Astrocyte of the cerebellum (primary cell): ENCODE data around the gene RIMS1.

Experiments
- DNase-seq: peaks from one replicate; pipeline ENCODE4 v3.0.0-alpha.2; 2011; ENCODE audit warnings: low read depth
- H3K4me3 ChIP-seq: 2 replicates; pipeline ENCODE4 v1.5.1; 2011; ENCODE audit warnings: mild to moderate bottlenecking, low read depth, low read length, moderate library complexity
- CTCF ChIP-seq: IDR thresholded peaks from 2 replicates; pipeline ENCODE4 v1.5.1; 2012; ENCODE audit warnings: low read length, low read depth, moderate library complexity, mild to moderate bottlenecking; ENCODE audit errors: missing control alignments
- in situ Hi-C: cut with HindIII; loops from 2 replicates; pipeline ENCODE4 v1.10.0; 2017; ENCODE audit warnings: low sequenced_read_pairs

Gene RIMS1

GRCh38 chr6:72205500-72205899 lies 319.1 kb downstream of the RIMS1 start:
- TF ChIP-seq CTCF: no peak
- DNase-seq: no peak
- in situ Hi-C loops: no loop called here
- H3K4me3 ChIP-seq: no peak overlapping the region

DNA sequence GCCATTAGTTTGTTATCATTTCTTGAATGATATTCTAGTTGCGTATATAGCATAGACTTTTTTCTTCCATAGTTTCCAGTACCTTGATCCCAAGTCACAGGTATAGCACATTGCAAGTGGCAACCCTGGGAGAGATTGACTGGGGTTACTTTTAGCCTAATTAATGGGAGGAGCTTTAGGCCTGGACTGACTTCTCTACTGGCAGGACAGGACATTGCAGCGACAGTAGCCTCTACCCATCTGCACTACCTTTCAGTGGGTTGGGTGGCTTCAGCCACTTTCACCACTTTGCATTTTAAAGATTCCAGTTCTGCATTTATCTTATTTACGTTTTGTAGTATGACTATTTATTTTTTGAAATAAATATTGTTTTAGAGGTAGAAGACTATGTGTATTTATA lies 320.3 kb downstream of the RIMS1 start:
- DNase-seq: no peak
- TF ChIP-seq CTCF: no peak
- in situ Hi-C loops: no loop called here
- no peak overlapping the region for H3K4me3 ChIP-seq

GRCh38 chr6:72212686-72213085 lies 326.3 kb downstream of the RIMS1 start:
- no peak for DNase-seq
- no peak overlapping the region for H3K4me3 ChIP-seq
- in situ Hi-C loops: no loop called here
- no peak for TF ChIP-seq CTCF

- in situ Hi-C loops: no loop called here
- TF ChIP-seq CTCF: no peak
- H3K4me3 ChIP-seq: no peak overlapping the region
- DNase-seq: no peak
These were observed 327.3 kb downstream of the RIMS1 start for GRCh38 chr6:72213654-72214053.

- DNase-seq: no peak
These were observed 330.1 kb downstream of the RIMS1 start for GRCh38 chr6:72216222-72217068.

DNA sequence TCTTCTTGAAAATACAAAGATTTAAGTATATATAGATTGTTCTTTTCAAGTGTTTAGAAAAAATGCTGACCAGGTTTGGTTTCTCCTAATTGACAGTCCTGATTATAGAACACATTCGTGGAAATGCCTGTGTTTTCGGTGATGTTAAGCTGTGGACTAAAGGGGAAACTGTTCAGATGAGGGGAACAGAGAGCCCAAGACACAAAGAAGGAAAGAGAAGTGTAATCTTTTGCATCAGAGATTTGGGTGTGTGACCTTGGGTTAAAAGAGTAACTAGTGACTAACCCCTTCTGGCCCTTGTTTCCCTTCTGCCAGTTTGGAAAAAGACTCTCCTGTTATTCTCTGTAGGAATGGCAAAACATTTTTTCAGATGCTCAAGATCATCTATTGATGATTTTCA lies 331.3 kb downstream of the RIMS1 start:
- no peak for TF ChIP-seq CTCF
- no peak overlapping the region for H3K4me3 ChIP-seq
- in situ Hi-C loops: no loop called here
- no peak for DNase-seq

More at GRCh38 chr6:72216222-72217068, 330.1 kb downstream of the RIMS1 start:
- TF ChIP-seq CTCF: no peak
- no peak overlapping the region for H3K4me3 ChIP-seq
- in situ Hi-C loops: no loop called here
